ENCODE data around the gene MOSPD3.

DNA sequence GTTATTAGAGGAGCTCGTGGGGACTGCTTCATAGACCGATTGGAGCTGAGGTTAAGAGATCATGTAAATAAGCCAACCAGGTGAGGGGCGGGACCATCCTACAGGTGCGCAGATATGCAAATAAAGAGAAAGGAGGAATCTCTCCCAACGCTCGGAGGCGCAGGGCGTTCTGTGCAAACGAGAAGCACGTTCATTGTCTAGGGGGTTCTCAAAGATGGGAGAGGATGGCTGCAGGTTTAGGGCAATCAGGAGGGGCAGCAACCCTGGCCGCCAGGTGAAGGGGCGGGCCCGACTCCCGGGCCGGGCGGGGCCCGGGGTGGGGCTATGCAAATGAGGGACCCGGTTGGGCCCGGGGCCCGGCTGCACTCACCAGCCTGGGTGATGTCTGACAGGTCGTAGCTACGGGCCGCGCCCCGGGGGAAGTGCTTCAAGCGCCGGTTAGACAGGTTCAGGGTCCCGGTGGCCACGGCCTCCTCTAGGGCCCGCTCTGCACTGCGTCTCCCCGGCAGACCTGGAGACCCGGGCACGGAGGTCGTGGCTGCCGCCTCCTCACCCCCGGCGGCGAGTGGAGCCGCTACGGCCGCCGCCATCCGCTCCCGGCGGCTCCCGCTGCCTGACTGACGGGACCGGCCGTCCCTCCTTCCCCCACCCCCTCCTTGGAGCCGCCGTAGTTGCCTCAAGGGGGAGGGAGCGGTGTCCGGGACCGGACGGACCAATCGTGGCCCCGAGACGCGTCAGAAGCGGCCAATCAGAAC lies 26.7 kb upstream of the MOSPD3 start, which contains the start of gene LRCH4:
- TF ChIP-seq CTCF (IDR thresholded peaks at IDR 0.05): no peak
- no peak for TF ChIP-seq EZH2 (IDR thresholded peaks at IDR 0.05)
- no peak for TF ChIP-seq EZH2phosphoT487 (IDR thresholded peaks at IDR 0.05)
